Prostate gland (tissue), 2 donors: Measurements from ENCODE around the gene RESF1.

Experiments
- POLR2A ChIP-seq: fragments of 450-650 bp; IDR thresholded peaks from one replicate; pipeline ENCODE4 v1.6.1; 2016; ENCODE audit warnings: antibody characterized with exemption, mild to moderate bottlenecking
- POLR2AphosphoS5 ChIP-seq: sonication (generic); formaldehyde crosslinking; IDR thresholded peaks from one replicate; pipeline ENCODE4 v1.6.1; 2017; ENCODE audit warnings: antibody characterized with exemption
- TF ChIP-seq, protein P1 (sequence below), 4 experiments: fragments of 200-600 bp in 2 of 4; fragments of 450-650 bp in 2 of 4; sonication (generic) in 2 of 4; IDR thresholded peaks; 1 replicate in 3 of 4; 2 replicates in 1 of 4; pipeline ENCODE4 v1.5.1; 2016 to 2019; ENCODE audit warnings: antibody characterized with exemption in 4 of 4, mild to moderate bottlenecking in 2 of 4, moderate library complexity in 2 of 4

DNA sequence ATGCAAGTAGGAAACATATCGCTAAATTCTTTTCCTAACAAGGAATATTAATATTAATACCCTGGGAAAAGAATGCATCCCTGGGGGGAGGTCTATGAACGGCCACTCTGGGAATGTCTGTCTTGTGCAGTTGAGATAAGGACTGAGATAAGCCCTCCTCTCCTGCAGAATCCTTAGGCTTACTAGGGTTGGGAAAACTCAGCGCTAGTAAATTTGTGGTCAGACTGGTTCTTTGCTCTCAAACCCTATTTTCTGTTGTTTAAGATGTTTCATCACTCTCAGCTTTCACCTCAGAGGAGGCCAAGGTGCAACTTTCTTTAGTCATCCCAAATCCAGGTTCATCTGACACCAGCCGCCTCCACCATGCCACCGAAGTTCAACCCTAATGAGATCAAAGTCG lies 11.2 kb upstream of the RESF1 start:
- TF ChIP-seq, protein P1, sequence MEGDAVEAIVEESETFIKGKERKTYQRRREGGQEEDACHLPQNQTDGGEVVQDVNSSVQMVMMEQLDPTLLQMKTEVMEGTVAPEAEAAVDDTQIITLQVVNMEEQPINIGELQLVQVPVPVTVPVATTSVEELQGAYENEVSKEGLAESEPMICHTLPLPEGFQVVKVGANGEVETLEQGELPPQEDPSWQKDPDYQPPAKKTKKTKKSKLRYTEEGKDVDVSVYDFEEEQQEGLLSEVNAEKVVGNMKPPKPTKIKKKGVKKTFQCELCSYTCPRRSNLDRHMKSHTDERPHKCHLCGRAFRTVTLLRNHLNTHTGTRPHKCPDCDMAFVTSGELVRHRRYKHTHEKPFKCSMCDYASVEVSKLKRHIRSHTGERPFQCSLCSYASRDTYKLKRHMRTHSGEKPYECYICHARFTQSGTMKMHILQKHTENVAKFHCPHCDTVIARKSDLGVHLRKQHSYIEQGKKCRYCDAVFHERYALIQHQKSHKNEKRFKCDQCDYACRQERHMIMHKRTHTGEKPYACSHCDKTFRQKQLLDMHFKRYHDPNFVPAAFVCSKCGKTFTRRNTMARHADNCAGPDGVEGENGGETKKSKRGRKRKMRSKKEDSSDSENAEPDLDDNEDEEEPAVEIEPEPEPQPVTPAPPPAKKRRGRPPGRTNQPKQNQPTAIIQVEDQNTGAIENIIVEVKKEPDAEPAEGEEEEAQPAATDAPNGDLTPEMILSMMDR (IDR thresholded peaks at IDR 0.05): no peak
- no peak for TF ChIP-seq POLR2A
- no peak for TF ChIP-seq POLR2AphosphoS5
